WERI-Rb-1 (cell line): ENCODE measurements around the gene HRH4.

ENCODE experiments used
- DNase-seq: peaks from one replicate; pipeline ENCODE4 v3.0.0-alpha.2; 2020
- H3K27ac ChIP-seq: fragments of 250-450 bp; sonication (Bioruptor Pico); 2 replicates; pipeline ENCODE4 v1.5.1; 2020; ENCODE audit warnings: mild to moderate bottlenecking, moderate library complexity
- H3K27me3 ChIP-seq: fragments of 250-450 bp; sonication (Bioruptor Pico); 2 replicates; pipeline ENCODE4 v1.5.1; 2021; ENCODE audit warnings: mild to moderate bottlenecking, low read depth, moderate library complexity; ENCODE audit not compliant: insufficient read depth, severe bottlenecking
- H3K36me3 ChIP-seq: fragments of 250-450 bp; sonication (Bioruptor Pico); 2 replicates; pipeline ENCODE4 v1.5.1; 2020; ENCODE audit warnings: mild to moderate bottlenecking, moderate library complexity
- H3K4me3 ChIP-seq: 2 replicates; pipeline ENCODE4 v1.5.1; 2011; ENCODE audit warnings: low read depth, mild to moderate bottlenecking, control low read depth, low read length
- H3K9me3 ChIP-seq: fragments of 250-450 bp; sonication (Bioruptor Pico); 2 replicates; pipeline ENCODE4 v1.5.1; 2021; ENCODE audit warnings: mild to moderate bottlenecking, moderate library complexity; ENCODE audit not compliant: severe bottlenecking
- CTCF ChIP-seq: IDR thresholded peaks from 2 replicates; pipeline ENCODE4 v1.5.1; 2011; ENCODE audit warnings: low read depth, mild to moderate bottlenecking, control low read depth, inconsistent platforms, low read length

Gene HRH4

GRCh38 chr18:24456549-24456948 lies 3.9 kb upstream of the HRH4 start:
- no peak for TF ChIP-seq CTCF

GRCh38 chr18:24459772-24460171 lies 665 bp upstream of the HRH4 start:
- no peaks in the 10 kb centered on the region for H3K9me3 ChIP-seq
- DNase-seq: no peak
- TF ChIP-seq CTCF: no peak
- H3K27me3 ChIP-seq: no peaks in the 10 kb centered on the region
- no peaks in the 10 kb centered on the region for H3K36me3 ChIP-seq
- H3K27ac ChIP-seq: no peak overlapping the region
- no peak overlapping the region for H3K4me3 ChIP-seq

More at GRCh38 chr18:24456549-24456948, 3.9 kb upstream of the HRH4 start:
- no peak for DNase-seq
- no peaks in the 10 kb centered on the region for H3K27me3 ChIP-seq
- no peak overlapping the region for H3K4me3 ChIP-seq
- no peaks in the 10 kb centered on the region; the same call in 1 of the 2 replicates for H3K36me3 ChIP-seq
- H3K27ac ChIP-seq: no peak overlapping the region
- H3K9me3 ChIP-seq: no peaks in the 10 kb centered on the region

- no peak for DNase-seq
- Histone ChIP-seq H3K27me3 (no peaks in the 10 kb centered on the region), H3K9me3 (no peaks in the 10 kb centered on the region), H3K36me3 (no peaks in the 10 kb centered on the region), H3K27ac (no peak overlapping the region), H3K4me3 (no peak overlapping the region)
- no peak for TF ChIP-seq CTCF
These were observed 1.6 kb downstream of the HRH4 start for GRCh38 chr18:24461996-24462395.

- Histone ChIP-seq H3K27ac (no peak overlapping the region), H3K36me3 (no peaks in the 10 kb centered on the region), H3K27me3 (no peaks in the 10 kb centered on the region), H3K9me3 (no peaks in the 10 kb centered on the region), H3K4me3 (no peak overlapping the region)
- DNase-seq: no peak
- TF ChIP-seq CTCF: no peak
These were observed 2.7 kb downstream of the HRH4 start for GRCh38 chr18:24462838-24463775.

GRCh38 chr18:24465486-24465885 lies 5.0 kb downstream of the HRH4 start:
- no peaks in the 10 kb centered on the region for H3K9me3 ChIP-seq
- H3K36me3 ChIP-seq: no peaks in the 10 kb centered on the region
- H3K27me3 ChIP-seq: no peaks in the 10 kb centered on the region
- no peak overlapping the region for H3K27ac ChIP-seq
- H3K4me3 ChIP-seq: no peak overlapping the region
- no peak for TF ChIP-seq CTCF
- DNase-seq: no peak
